Neural progenitor cell (in vitro differentiated cells): ENCODE measurements around the gene ESYT3. TPM values are rescaled to one million over a fixed set of nuclear protein-coding genes. Genes with fewer than 3 reads are reported as not detected.

Source experiments
- DNase-seq: peaks from one replicate; pipeline ENCODE4 v3.0.0-alpha.2; 2016; ENCODE audit warnings: low spot score
- H2AFZ ChIP-seq: fragments of 200-600 bp; sonication (generic); replicated peaks from 2 replicates; pipeline ENCODE4 v1.6.1; 2016; ENCODE audit warnings: antibody characterized with exemption
- H3F3A ChIP-seq: fragments of 200-600 bp; sonication (generic); 2 replicates; pipeline ENCODE4 v1.6.1; 2016; ENCODE audit warnings: antibody characterized with exemption, low read depth
- H3K27ac ChIP-seq: fragments of 200-600 bp; sonication (generic); 2 replicates; pipeline ENCODE4 v1.5.1; 2016; ENCODE audit warnings: mild to moderate bottlenecking
- H3K27me3 ChIP-seq: fragments of 200-600 bp; sonication (generic); 2 replicates; pipeline ENCODE4 v1.6.1; 2016; ENCODE audit warnings: mild to moderate bottlenecking, moderate library complexity
- H3K36me3 ChIP-seq: fragments of 200-600 bp; sonication (generic); 2 replicates; pipeline ENCODE4 v1.5.1; 2016
- H3K4me1 ChIP-seq: fragments of 200-600 bp; sonication (generic); 2 replicates; pipeline ENCODE4 v1.6.1; 2016; ENCODE audit warnings: mixed run types
- H3K4me2 ChIP-seq: fragments of 200-600 bp; sonication (generic); 2 replicates; pipeline ENCODE4 v1.6.1; 2016
- H3K4me3 ChIP-seq: fragments of 200-600 bp; sonication (generic); 2 replicates; pipeline ENCODE4 v1.5.1; 2016
- H3K79me2 ChIP-seq: fragments of 200-600 bp; sonication (generic); 2 replicates; pipeline ENCODE4 v1.6.1; 2016; ENCODE audit warnings: low read depth
- H3K9ac ChIP-seq: fragments of 200-600 bp; sonication (generic); 2 replicates; pipeline ENCODE4 v1.6.1; 2016
- H3K9me3 ChIP-seq: fragments of 200-600 bp; sonication (generic); 2 replicates; pipeline ENCODE4 v1.5.1; 2016; ENCODE audit warnings: low read depth
- H4K20me1 ChIP-seq: fragments of 200-600 bp; sonication (generic); 2 replicates; pipeline ENCODE4 v1.6.1; 2016; ENCODE audit warnings: low read depth
- H3K27ac Mint-ChIP-seq: 3 replicates; pipeline ENCODE4 v1.8.0; 2021; ENCODE audit warnings: mixed read lengths
- H3K27me3 Mint-ChIP-seq: 2 replicates; pipeline ENCODE4 v1.8.0; 2022; ENCODE audit warnings: low read depth, mild to moderate bottlenecking, inconsistent platforms, moderate library complexity, mixed read lengths; ENCODE audit not compliant: insufficient read depth
- H3K36me3 Mint-ChIP-seq: 3 replicates; pipeline ENCODE4 v1.8.0; 2021; ENCODE audit warnings: mixed read lengths
- H3K4me1 Mint-ChIP-seq: 3 replicates; pipeline ENCODE4 v1.8.0; 2021; ENCODE audit warnings: mixed read lengths
- H3K4me3 Mint-ChIP-seq: 3 replicates; pipeline ENCODE4 v1.8.0; 2021; ENCODE audit warnings: mild to moderate bottlenecking, moderate library complexity, mixed read lengths
- H3K9me3 Mint-ChIP-seq: 3 replicates; pipeline ENCODE4 v1.8.0; 2020; ENCODE audit warnings: mixed read lengths
- EZH2 ChIP-seq: fragments of 200-600 bp; sonication (generic); IDR thresholded peaks from 2 replicates; pipeline ENCODE4 v1.6.1; 2017; ENCODE audit warnings: antibody characterized with exemption, mild to moderate bottlenecking, moderate library complexity
- EZH2phosphoT487 ChIP-seq: fragments of 200-600 bp; sonication (generic); IDR thresholded peaks from 2 replicates; pipeline ENCODE4 v1.6.1; 2017; ENCODE audit warnings: antibody characterized with exemption
- total RNA-seq: library from RNA; depleted of rRNA; stranded (reverse); fragments of >200 nt; gene quantifications from 2 replicates; pipeline ENCODE4 v1.2.3, GENCODE V29; 2015; ENCODE audit warnings: low replicate concordance
- TF ChIP-seq, protein P1 (sequence below): fragments of 200-600 bp; sonication (generic); IDR thresholded peaks from 2 replicates; pipeline ENCODE4 v1.5.1; 2017; ENCODE audit warnings: antibody characterized with exemption, mild to moderate bottlenecking

Gene ESYT3
- total RNA-seq, 1 donor from 2014 or later, result 1.4 TPM

DNA sequence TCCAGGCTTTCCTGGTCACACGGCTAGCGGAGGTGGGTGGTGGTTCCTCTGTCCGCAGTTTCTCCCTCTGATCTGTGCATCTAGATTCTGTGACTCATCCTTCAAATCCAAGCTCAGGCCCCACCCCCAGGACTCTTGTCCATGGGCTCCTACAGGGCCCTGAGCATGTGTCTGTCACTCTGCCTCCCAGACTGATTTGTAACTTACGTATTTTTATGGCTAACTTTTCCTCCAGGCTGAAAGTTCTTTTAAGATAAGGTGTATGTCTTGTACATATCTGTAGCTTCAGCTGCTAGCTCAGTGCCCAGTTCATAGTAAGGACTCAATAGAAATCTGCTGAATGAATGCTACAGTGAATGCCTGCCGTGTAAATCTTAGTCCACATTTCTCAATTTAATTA lies 8.0 kb downstream of the ESYT3 start:
- H3K27ac Mint-ChIP-seq, result no peak overlapping the region
- H3K4me1 Mint-ChIP-seq, result peaks cover 45% of the 10 kb centered on the region
- H3K4me3 ChIP-seq, result no peak overlapping the region

DNA sequence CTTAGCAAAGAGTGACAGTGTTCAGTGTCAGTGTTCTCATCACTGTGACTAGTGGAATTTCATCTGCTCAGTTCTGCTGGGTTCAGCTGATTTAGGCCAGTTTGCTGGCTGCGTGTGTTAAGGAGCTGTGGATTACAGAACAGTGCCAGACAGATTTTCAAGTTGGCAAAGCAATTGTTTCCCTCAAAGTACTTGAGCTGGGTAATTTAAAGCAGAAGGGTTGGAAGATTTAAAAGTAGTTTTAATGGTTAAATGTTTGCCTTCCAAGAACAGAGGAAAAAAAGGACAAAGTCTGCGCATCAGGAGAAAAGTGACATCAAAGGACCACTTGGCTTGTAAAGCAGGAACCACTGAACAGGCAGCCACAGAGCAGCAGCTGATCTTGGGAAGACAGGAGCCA lies 8.7 kb downstream of the ESYT3 start:
- peaks cover 7% of the 10 kb centered on the region for H3K27me3 Mint-ChIP-seq
- no peaks in the 10 kb centered on the region for H3K36me3 Mint-ChIP-seq
- no peak for DNase-seq

More for the DNA sequence above, 8.0 kb downstream of the ESYT3 start:
- no peak overlapping the region for H3K4me2 ChIP-seq
- no peaks in the 10 kb centered on the region for H3K36me3 ChIP-seq
- peaks cover 4% of the 10 kb centered on the region for H3K27me3 ChIP-seq
- H4K20me1 ChIP-seq, result no peaks in the 10 kb centered on the region
- Mint-ChIP-seq H3K9me3 (peaks cover 2% of the 10 kb centered on the region), H3K36me3 (no peaks in the 10 kb centered on the region), H3K27me3 (peaks cover 12% of the 10 kb centered on the region), H3K4me3 (no peak overlapping the region)
- no peak overlapping the region for H2AFZ ChIP-seq
- H3K27ac ChIP-seq, result no peak overlapping the region
- no peaks in the 10 kb centered on the region for H3F3A ChIP-seq
- DNase-seq, result no peak
- H3K4me1 ChIP-seq, result peaks cover 7% of the 10 kb centered on the region
- no peaks in the 10 kb centered on the region for H3K79me2 ChIP-seq
- no peaks in the 10 kb centered on the region for H3K9me3 ChIP-seq
- TF ChIP-seq EZH2, result no peak
- TF ChIP-seq, protein P1, sequence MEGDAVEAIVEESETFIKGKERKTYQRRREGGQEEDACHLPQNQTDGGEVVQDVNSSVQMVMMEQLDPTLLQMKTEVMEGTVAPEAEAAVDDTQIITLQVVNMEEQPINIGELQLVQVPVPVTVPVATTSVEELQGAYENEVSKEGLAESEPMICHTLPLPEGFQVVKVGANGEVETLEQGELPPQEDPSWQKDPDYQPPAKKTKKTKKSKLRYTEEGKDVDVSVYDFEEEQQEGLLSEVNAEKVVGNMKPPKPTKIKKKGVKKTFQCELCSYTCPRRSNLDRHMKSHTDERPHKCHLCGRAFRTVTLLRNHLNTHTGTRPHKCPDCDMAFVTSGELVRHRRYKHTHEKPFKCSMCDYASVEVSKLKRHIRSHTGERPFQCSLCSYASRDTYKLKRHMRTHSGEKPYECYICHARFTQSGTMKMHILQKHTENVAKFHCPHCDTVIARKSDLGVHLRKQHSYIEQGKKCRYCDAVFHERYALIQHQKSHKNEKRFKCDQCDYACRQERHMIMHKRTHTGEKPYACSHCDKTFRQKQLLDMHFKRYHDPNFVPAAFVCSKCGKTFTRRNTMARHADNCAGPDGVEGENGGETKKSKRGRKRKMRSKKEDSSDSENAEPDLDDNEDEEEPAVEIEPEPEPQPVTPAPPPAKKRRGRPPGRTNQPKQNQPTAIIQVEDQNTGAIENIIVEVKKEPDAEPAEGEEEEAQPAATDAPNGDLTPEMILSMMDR, result no peak
- no peak for TF ChIP-seq EZH2phosphoT487
- no peak overlapping the region for H3K9ac ChIP-seq

DNA sequence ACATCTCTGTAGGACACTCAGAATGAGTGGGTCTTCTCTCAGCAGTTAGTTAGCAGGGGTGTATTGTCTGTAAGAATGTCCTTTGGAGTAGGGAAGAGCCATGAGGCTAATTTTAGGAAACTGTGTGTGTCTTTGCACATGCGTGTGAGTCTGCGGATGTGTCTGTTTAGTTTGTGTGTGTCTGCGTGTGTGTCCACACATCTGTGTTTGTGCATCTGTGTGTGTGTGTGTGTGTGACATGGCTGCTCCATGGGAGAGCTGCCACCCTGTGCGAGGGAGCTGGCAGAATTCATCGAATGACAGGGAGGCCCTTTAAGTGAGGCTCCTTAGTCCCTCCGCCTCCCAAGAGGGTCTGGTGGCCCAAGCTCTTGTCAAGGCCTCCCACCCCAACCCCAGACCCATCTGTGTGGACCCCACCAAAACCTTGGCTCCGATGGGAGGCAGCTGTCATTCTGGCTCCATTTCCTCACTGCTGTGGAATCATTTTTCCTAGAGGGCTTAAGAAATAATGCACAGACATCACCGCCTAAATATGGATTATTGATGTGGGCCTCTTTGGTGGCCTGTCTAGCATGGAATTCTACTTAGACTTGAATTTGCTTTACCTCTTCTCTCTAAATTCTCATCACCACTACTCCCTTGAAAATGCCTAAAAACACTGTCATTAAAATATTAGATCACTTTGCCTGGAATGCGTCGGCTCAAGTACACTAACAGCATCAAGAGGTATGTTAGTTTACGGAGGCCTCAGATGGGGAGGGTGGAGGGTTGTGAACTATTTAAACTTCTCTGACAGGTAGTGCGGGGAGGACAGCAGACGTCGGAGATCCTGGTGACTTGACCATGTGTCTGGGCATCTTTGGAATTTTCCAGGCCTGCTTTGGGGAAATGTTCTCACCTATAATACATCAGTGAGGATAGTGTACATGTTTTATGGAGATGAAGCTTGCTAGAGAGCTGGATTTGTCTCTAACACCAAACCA lies 9.4 kb downstream of the ESYT3 start:
- H3K27me3 Mint-ChIP-seq, result peaks cover 6% of the 10 kb centered on the region
- no peak overlapping the region for H3K27ac Mint-ChIP-seq
- Histone ChIP-seq H3K4me1 (peaks cover 7% of the 10 kb centered on the region), H3K9me3 (no peaks in the 10 kb centered on the region), H3K9ac (no peak overlapping the region), H4K20me1 (no peaks in the 10 kb centered on the region), H3K79me2 (no peaks in the 10 kb centered on the region), H3K27me3 (no peaks in the 10 kb centered on the region), H3F3A (no peaks in the 10 kb centered on the region), H3K36me3 (no peaks in the 10 kb centered on the region), H3K4me2 (no peak overlapping the region), H3K4me3 (no peak overlapping the region), H2AFZ (no peak overlapping the region), H3K27ac (no peak overlapping the region)
- TF ChIP-seq EZH2, result no peak
- TF ChIP-seq, protein P1, result no peak
- no peak overlapping the region for H3K4me3 Mint-ChIP-seq
- H3K36me3 Mint-ChIP-seq, result no peaks in the 10 kb centered on the region
- DNase-seq, result no peak
- peaks cover 41% of the 10 kb centered on the region for H3K4me1 Mint-ChIP-seq
- peaks cover 2% of the 10 kb centered on the region for H3K9me3 Mint-ChIP-seq

More for the DNA sequence above, 8.7 kb downstream of the ESYT3 start:
- Histone ChIP-seq H3K9me3 (no peaks in the 10 kb centered on the region), H3K27ac (no peak overlapping the region), H4K20me1 (no peaks in the 10 kb centered on the region), H3K4me1 (peaks cover 7% of the 10 kb centered on the region), H3K9ac (no peak overlapping the region), H3K79me2 (no peaks in the 10 kb centered on the region), H3K36me3 (no peaks in the 10 kb centered on the region), H3K27me3 (no peaks in the 10 kb centered on the region), H2AFZ (no peak overlapping the region), H3F3A (no peaks in the 10 kb centered on the region), H3K4me2 (no peak overlapping the region), H3K4me3 (no peak overlapping the region)
- Mint-ChIP-seq H3K9me3 (peaks cover 2% of the 10 kb centered on the region), H3K4me3 (no peak overlapping the region), H3K4me1 (peaks cover 45% of the 10 kb centered on the region), H3K27ac (no peak overlapping the region)
- TF ChIP-seq EZH2phosphoT487 (no peak), EZH2 (no peak)
- TF ChIP-seq, protein P1, result no peak
